Lung (tissue), 12 donors: ENCODE results near the gene FRAT2. TPM values are rescaled to one million over a fixed set of nuclear protein-coding genes. Genes with fewer than 3 reads are reported as not detected.

Experiments used
- ATAC-seq: fragments of 200-7000 bp; cut with Tn5 transposase; one replicate; pipeline ENCODE4 v1.9.1; 2020; ENCODE audit warnings: moderate number of reproducible peaks; ENCODE audit not compliant: insufficient read depth, low FRiP score
- DNase-seq, 3 donors: peaks; one replicate each; pipeline ENCODE4 v3.0.0-alpha.2; 2013 to 2017
- H3K27ac ChIP-seq, 2 donors: one replicate each; pipeline ENCODE4 v1.5.1; 2013; ENCODE audit warnings: mild to moderate bottlenecking in 2 of 2, moderate library complexity in 2 of 2, control low read depth in 1 of 2, inconsistent platforms in 1 of 2, low read depth in 1 of 2, low read length in 1 of 2
- H3K27me3 ChIP-seq, 3 donors: one replicate each; pipeline ENCODE4 v1.5.1; 2013; ENCODE audit warnings: low read length in 2 of 3; ENCODE audit not compliant: control insufficient read depth in 3 of 3, insufficient read depth in 3 of 3
- H3K36me3 ChIP-seq, 4 donors: one replicate each; pipeline ENCODE4 v1.5.1; 2013; ENCODE audit warnings: low read length in 4 of 4, mild to moderate bottlenecking in 1 of 4, moderate library complexity in 1 of 4; ENCODE audit not compliant: control insufficient read depth in 4 of 4, insufficient read depth in 4 of 4
- H3K4me1 ChIP-seq, 5 donors: one replicate each; pipeline ENCODE4 v1.5.1; 2013; ENCODE audit warnings: low read length in 5 of 5, mild to moderate bottlenecking in 2 of 5, moderate library complexity in 1 of 5; ENCODE audit not compliant: control insufficient read depth in 5 of 5, insufficient read depth in 5 of 5
- H3K4me3 ChIP-seq: one replicate; pipeline ENCODE4 v1.5.1; 2013; ENCODE audit warnings: mild to moderate bottlenecking, control low read depth, moderate library complexity
- H3K9ac ChIP-seq, 2 donors: one replicate each; pipeline ENCODE4 v1.5.1; 2013; ENCODE audit warnings: low read length in 2 of 2, control low read depth in 1 of 2; ENCODE audit not compliant: insufficient read depth in 1 of 2
- H3K9me3 ChIP-seq, 4 donors: one replicate each; pipeline ENCODE4 v1.5.1; 2013; ENCODE audit warnings: low read length in 3 of 4, mild to moderate bottlenecking in 1 of 4, moderate library complexity in 1 of 4; ENCODE audit not compliant: control insufficient read depth in 4 of 4, insufficient read depth in 3 of 4
- WGBS, 2 donors: extraction: QIAGEN DNeasy Blood & Tissue Kit; methylation state at CpG; one replicate each; pipeline ENCODE4 v1.1.7; 2013; 5-methylcytosine and 5-hydroxymethylcytosine counted together
- polyA plus RNA-seq, 2 donors: library from polyadenylated mRNA; stranded (reverse); fragments of 200-250 nt; gene quantifications; one replicate each; pipeline ENCODE4 v1.2.1, GENCODE V29; 2013
- total RNA-seq, 2 donors: library from RNA; depleted of rRNA in 1 of 2; stranded (reverse); fragments of >200 nt in 1 of 2; gene quantifications; one replicate each; pipeline ENCODE4 v1.2.1, GENCODE V29; 2014 to 2021
- TF ChIP-seq, protein P1 (sequence below): IDR thresholded peaks from 2 replicates; pipeline ENCODE4 v1.5.1; 2012; ENCODE audit warnings: mild to moderate bottlenecking; ENCODE audit errors: control extremely low read depth, extremely low read depth
- donor health status: control.
- donor health status: control.
- donor health status: Bipolar disorder and iron deficiency.
- donor health status: healthy.
- donor health status: DM: yes; HTN: yes; CAD: no.

Gene FRAT2
- total and polyA plus RNA-seq, 4 donors = 7.0 to 25.9 (median 17.3) TPM

- DNase-seq (peak in 1 of 3 donors; percentile 9), ATAC-seq (peak; percentile 63)
- H3K4me1 ChIP-seq = peaks cover 0 to 11% (median 0%) of the 10 kb centered on the region in 5 donors
- 36 to 63% methylated on average over 19 of the region's 19 CpGs for WGBS, 2 donors
- TF ChIP-seq, protein P1, sequence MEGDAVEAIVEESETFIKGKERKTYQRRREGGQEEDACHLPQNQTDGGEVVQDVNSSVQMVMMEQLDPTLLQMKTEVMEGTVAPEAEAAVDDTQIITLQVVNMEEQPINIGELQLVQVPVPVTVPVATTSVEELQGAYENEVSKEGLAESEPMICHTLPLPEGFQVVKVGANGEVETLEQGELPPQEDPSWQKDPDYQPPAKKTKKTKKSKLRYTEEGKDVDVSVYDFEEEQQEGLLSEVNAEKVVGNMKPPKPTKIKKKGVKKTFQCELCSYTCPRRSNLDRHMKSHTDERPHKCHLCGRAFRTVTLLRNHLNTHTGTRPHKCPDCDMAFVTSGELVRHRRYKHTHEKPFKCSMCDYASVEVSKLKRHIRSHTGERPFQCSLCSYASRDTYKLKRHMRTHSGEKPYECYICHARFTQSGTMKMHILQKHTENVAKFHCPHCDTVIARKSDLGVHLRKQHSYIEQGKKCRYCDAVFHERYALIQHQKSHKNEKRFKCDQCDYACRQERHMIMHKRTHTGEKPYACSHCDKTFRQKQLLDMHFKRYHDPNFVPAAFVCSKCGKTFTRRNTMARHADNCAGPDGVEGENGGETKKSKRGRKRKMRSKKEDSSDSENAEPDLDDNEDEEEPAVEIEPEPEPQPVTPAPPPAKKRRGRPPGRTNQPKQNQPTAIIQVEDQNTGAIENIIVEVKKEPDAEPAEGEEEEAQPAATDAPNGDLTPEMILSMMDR = no peak
- H3K27ac ChIP-seq = peak overlapping the region in 1 of 2 donors; percentile 80
- H3K27me3 ChIP-seq = no peaks in the 10 kb centered on the region
- no peaks in the 10 kb centered on the region for H3K9me3 ChIP-seq
- H3K36me3 ChIP-seq = peaks cover 4 to 46% (median 25%) of the 10 kb centered on the region in 4 donors
- H3K4me3 ChIP-seq = no peak overlapping the region
- H3K9ac ChIP-seq = no peak overlapping the region
Measured at GRCh38 chr10:97365761-97366351, 31.3 kb upstream of the FRAT2 start.

GRCh38 chr10:97363071-97363470 lies 28.5 kb upstream of the FRAT2 start:
- peak overlapping the region in 1 of 2 donors; percentile 39 for H3K27ac ChIP-seq
- peaks cover 0 to 11% (median 0%) of the 10 kb centered on the region in 5 donors for H3K4me1 ChIP-seq
- H3K4me3 ChIP-seq = no peak overlapping the region
- TF ChIP-seq, protein P1 = no peak
- no peaks in the 10 kb centered on the region for H3K9me3 ChIP-seq
- H3K27me3 ChIP-seq = no peaks in the 10 kb centered on the region
- WGBS, 2 donors = 83 to 86% methylated on average over 4 of the region's 4 CpGs
- ATAC-seq (no peak), DNase-seq (no peak)
- H3K9ac ChIP-seq = no peak overlapping the region
- peaks cover 0 to 40% (median 21%) of the 10 kb centered on the region in 4 donors for H3K36me3 ChIP-seq

GRCh38 chr10:97362310-97363033 lies 27.9 kb upstream of the FRAT2 start:
- peaks cover 0 to 11% (median 0%) of the 10 kb centered on the region in 5 donors for H3K4me1 ChIP-seq
- H3K4me3 ChIP-seq = no peak overlapping the region
- peak overlapping the region in 1 of 2 donors; percentile 39 for H3K27ac ChIP-seq
- H3K9ac ChIP-seq = no peak overlapping the region
- TF ChIP-seq, protein P1 = no peak
- no peaks in the 10 kb centered on the region for H3K9me3 ChIP-seq
- H3K27me3 ChIP-seq = no peaks in the 10 kb centered on the region
- DNase-seq (no peak), ATAC-seq (no peak)
- WGBS, 2 donors = 72% methylated on average over 11 of the region's 11 CpGs
- peaks cover 0 to 40% (median 21%) of the 10 kb centered on the region in 4 donors for H3K36me3 ChIP-seq
